ENCODE results near the gene LRP5.

LRP5 gene

GRCh38 chr11:68345776-68346461, 33.5 kb downstream of the LRP5 start:
- H3K4me3 ChIP-seq (replicated peaks; ENCODE audit: low read depth, low read length), result no peak overlapping the region
- TF ChIP-seq CTCF (IDR thresholded peaks at IDR 0.05; ENCODE audit: low read depth, low read length, missing control alignments), result no peak
- no peak for DNase-seq (ENCODE audit: extremely low read depth, low read depth)

GRCh38 chr11:68346462-68346790, 34.0 kb downstream of the LRP5 start:
- no peak overlapping the region for H3K4me3 ChIP-seq (replicated peaks; ENCODE audit: low read depth, low read length)
- DNase-seq (ENCODE audit: extremely low read depth, low read depth), result no peak
- no peak for TF ChIP-seq CTCF (IDR thresholded peaks at IDR 0.05; ENCODE audit: low read depth, low read length, missing control alignments)

- DNase-seq (ENCODE audit: extremely low read depth, low read depth), result no peak
- no peak overlapping the region for H3K4me3 ChIP-seq (replicated peaks; ENCODE audit: low read depth, low read length)
- no peak for TF ChIP-seq CTCF (IDR thresholded peaks at IDR 0.05; ENCODE audit: low read depth, low read length, missing control alignments)
These were observed 35.0 kb downstream of the LRP5 start for GRCh38 chr11:68347345-68347744.

GRCh38 chr11:68347841-68348240, 35.5 kb downstream of the LRP5 start:
- TF ChIP-seq CTCF (IDR thresholded peaks at IDR 0.05; ENCODE audit: low read depth, low read length, missing control alignments), result no peak
- H3K4me3 ChIP-seq (replicated peaks; ENCODE audit: low read depth, low read length), result no peak overlapping the region
- DNase-seq (ENCODE audit: extremely low read depth, low read depth), result no peak

- no peak overlapping the region for H3K4me3 ChIP-seq (replicated peaks; ENCODE audit: low read depth, low read length)
- no peak for TF ChIP-seq CTCF (IDR thresholded peaks at IDR 0.05; ENCODE audit: low read depth, low read length, missing control alignments)
- no peak for DNase-seq (ENCODE audit: extremely low read depth, low read depth)
These were observed 37.3 kb downstream of the LRP5 start for GRCh38 chr11:68349461-68350249.

- no peak for DNase-seq (ENCODE audit: extremely low read depth, low read depth)
- TF ChIP-seq CTCF (IDR thresholded peaks at IDR 0.05; ENCODE audit: low read depth, low read length, missing control alignments), result no peak
- no peak overlapping the region for H3K4me3 ChIP-seq (replicated peaks; ENCODE audit: low read depth, low read length)
These were observed 38.5 kb downstream of the LRP5 start for GRCh38 chr11:68350759-68351449.
